HepG2 (cell line): Measurements from ENCODE around the gene IRAK3. TPM values are rescaled to one million over a fixed set of nuclear protein-coding genes. Genes with fewer than 3 reads are reported as not detected.
A peak's percentile ranks its signal among the peaks of the same experiment; 100 is the strongest.

Experiments
- HINFP ChIP-seq: sonication (generic); formaldehyde crosslinking; IDR thresholded peaks from 2 replicates; pipeline ENCODE4 v1.4.0; 2020; ENCODE audit warnings: low read depth, mild to moderate bottlenecking, missing genetic modification reagents
- HOXA9 ChIP-seq: sonication (generic); formaldehyde crosslinking; IDR thresholded peaks from 2 replicates; pipeline ENCODE4 v1.8.1; 2022; ENCODE audit warnings: missing genetic modification reagents, mild to moderate bottlenecking, moderate library complexity, borderline replicate concordance
- KLF6 ChIP-seq: IDR thresholded peaks from 2 replicates; pipeline ENCODE4 v1.8.0; 2016; ENCODE audit warnings: missing biosample characterization, missing genetic modification reagents
- NCOA1 ChIP-seq: sonication (generic); formaldehyde crosslinking; IDR thresholded peaks from 2 replicates; pipeline ENCODE4 v1.9.0; 2021; ENCODE audit warnings: missing genetic modification reagents
- NRL ChIP-seq: sonication (generic); formaldehyde crosslinking; IDR thresholded peaks from 2 replicates; pipeline ENCODE4 v1.5.0; 2020; ENCODE audit warnings: missing genetic modification reagents, mild to moderate bottlenecking, moderate library complexity, borderline replicate concordance
- RORA ChIP-seq: sonication (generic); formaldehyde crosslinking; IDR thresholded peaks from 2 replicates; pipeline ENCODE4 v1.5.0; 2020; ENCODE audit warnings: mild to moderate bottlenecking, missing genetic modification reagents, moderate library complexity
- THAP11 ChIP-seq: IDR thresholded peaks from 2 replicates; pipeline ENCODE4 v1.6.1; 2016; ENCODE audit warnings: missing biosample characterization, missing genetic modification reagents
- XBP1 ChIP-seq: sonication (generic); formaldehyde crosslinking; IDR thresholded peaks from 2 replicates; pipeline ENCODE4 v1.5.0; 2020; ENCODE audit warnings: missing genetic modification reagents
- ZNF12 ChIP-seq: sonication (generic); formaldehyde crosslinking; IDR thresholded peaks from 2 replicates; pipeline ENCODE4 v1.5.0; 2020; ENCODE audit warnings: missing genetic modification reagents
- ZNF275 ChIP-seq: sonication (generic); formaldehyde crosslinking; IDR thresholded peaks from 2 replicates; pipeline ENCODE4 v1.8.0; 2022; ENCODE audit warnings: missing genetic modification reagents, mild to moderate bottlenecking, inconsistent platforms, borderline replicate concordance
- ZNF331 ChIP-seq: sonication (generic); formaldehyde crosslinking; IDR thresholded peaks from 2 replicates; pipeline ENCODE4 v1.4.0; 2020; ENCODE audit warnings: missing genetic modification reagents
- ZNF501 ChIP-seq: sonication (generic); formaldehyde crosslinking; IDR thresholded peaks from 2 replicates; pipeline ENCODE4 v1.5.1; 2020; ENCODE audit warnings: mild to moderate bottlenecking, moderate library complexity, missing genetic modification reagents
- polyA plus RNA-seq, 8 experiments: library from polyadenylated mRNA; depleted of rRNA in 3 of 8; stranded (reverse) in 7 of 8; unstranded in 1 of 8; fragments of >200 nt; fragmentation: Illumina TruSeq in 4 of 8; extraction: Trizol in 4 of 8; gene quantifications; 2 replicates each; pipeline versions ENCODE4 v1.2.1 to v1.2.3, GENCODE V29; 2011 to 2016; ENCODE audit warnings: low read depth in 4 of 8, missing spikeins in 1 of 8, mixed read lengths in 1 of 8; ENCODE audit not compliant: insufficient read depth in 1 of 8
- total RNA-seq, 5 experiments: library from RNA; depleted of rRNA; stranded (reverse); fragments of >200 nt; fragmentation: Illumina TruSeq; extraction: Trizol; gene quantifications; 2 replicates each; pipeline ENCODE4 v1.2.3, GENCODE V29; 2016; ENCODE audit warnings: low read depth in 1 of 5
- TF ChIP-seq, protein P1 (sequence below), 2 experiments: sonication (generic) in 1 of 2; formaldehyde crosslinking in 1 of 2; IDR thresholded peaks; 2 replicates each; pipeline versions ENCODE4 v1.4.0 to v1.6.1; 2016 to 2020; ENCODE audit warnings: borderline replicate concordance in 1 of 2, low read depth in 1 of 2, mild to moderate bottlenecking in 1 of 2, missing genetic modification reagents in 1 of 2
- TF ChIP-seq, protein P2 (sequence below): IDR thresholded peaks from 2 replicates; pipeline ENCODE4 v1.6.1; 2016; ENCODE audit warnings: low read depth, borderline replicate concordance
- TF ChIP-seq, protein P3 (sequence below): sonication (generic); formaldehyde crosslinking; IDR thresholded peaks from 2 replicates; pipeline ENCODE4 v1.4.0; 2020; ENCODE audit warnings: missing genetic modification reagents, low read depth, mild to moderate bottlenecking, borderline replicate concordance
- TF ChIP-seq, protein P4 (sequence below): sonication (generic); formaldehyde crosslinking; IDR thresholded peaks from 2 replicates; pipeline ENCODE4 v1.4.0; 2020; ENCODE audit warnings: missing genetic modification reagents

Gene IRAK3
- total and polyA plus RNA-seq, 2 of the 13 experiments (the other 11 are each of a cell fraction or from before 2014, with no cell fraction given): 0.01 TPM; not detected in 1

DNA sequence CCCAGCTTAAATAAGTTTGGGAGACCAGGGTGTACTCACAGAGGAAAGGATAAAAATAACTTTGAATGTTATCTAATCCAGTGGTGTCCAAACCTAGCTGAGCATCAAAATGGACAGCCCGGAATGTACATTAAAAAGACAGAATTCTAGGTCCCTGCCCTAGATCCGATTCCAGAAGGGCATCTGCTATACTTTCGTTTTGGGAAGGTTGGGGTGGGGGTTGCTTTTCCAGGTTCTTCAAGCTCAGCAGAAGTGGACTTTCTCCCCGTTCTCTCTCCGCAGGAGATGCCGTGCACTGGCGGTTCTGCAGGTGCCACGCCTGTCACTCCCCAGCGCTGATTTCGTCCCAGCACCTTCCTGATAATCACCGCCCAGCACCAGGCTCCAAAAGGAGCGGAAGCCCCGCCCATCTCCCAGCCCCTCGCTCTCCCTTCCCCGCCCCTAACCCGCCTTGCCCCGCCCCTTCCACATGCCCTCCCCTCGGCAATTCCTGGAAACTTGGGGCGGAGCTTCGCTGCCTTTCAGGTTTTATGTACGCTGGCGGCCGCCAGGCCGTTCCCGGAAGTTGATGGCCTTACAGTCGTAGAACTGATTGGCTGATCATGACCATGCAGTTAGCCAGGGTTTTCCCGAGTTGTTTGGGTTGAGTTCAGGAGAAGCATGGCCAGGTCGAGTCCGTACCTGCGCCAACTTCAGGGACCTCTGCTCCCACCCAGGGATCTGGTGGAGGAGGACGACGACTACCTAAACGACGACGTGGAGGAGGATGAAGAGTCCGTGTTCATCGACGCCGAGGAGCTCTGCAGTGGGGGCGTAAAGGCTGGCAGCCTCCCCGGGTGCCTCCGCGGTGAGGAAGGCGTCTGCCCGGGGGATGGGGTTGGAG, 113.2 kb downstream of the IRAK3 start, which contains the start of gene HELB (continued):
- TF ChIP-seq, protein P1, sequence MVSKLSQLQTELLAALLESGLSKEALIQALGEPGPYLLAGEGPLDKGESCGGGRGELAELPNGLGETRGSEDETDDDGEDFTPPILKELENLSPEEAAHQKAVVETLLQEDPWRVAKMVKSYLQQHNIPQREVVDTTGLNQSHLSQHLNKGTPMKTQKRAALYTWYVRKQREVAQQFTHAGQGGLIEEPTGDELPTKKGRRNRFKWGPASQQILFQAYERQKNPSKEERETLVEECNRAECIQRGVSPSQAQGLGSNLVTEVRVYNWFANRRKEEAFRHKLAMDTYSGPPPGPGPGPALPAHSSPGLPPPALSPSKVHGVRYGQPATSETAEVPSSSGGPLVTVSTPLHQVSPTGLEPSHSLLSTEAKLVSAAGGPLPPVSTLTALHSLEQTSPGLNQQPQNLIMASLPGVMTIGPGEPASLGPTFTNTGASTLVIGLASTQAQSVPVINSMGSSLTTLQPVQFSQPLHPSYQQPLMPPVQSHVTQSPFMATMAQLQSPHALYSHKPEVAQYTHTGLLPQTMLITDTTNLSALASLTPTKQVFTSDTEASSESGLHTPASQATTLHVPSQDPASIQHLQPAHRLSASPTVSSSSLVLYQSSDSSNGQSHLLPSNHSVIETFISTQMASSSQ (IDR thresholded peaks at IDR 0.05; ENCODE audit: low read depth): no peak
- TF ChIP-seq, protein P1 (CRISPR knock-in tag; IDR thresholded peaks at IDR 0.05; ENCODE audit: borderline replicate concordance): 0 out of 2 replicates have a peak, but pooled peaks have one; percentile 30
- TF ChIP-seq, protein P2, sequence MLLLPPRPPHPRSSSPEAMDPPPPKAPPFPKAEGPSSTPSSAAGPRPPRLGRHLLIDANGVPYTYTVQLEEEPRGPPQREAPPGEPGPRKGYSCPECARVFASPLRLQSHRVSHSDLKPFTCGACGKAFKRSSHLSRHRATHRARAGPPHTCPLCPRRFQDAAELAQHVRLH (CRISPR knock-in tag): peak; percentile 56; the same call in 1 of the 2 replicates
- TF ChIP-seq ZNF501 (CRISPR knock-in tag) (peak; percentile 68), HOXA9 (CRISPR knock-in tag) (0 out of 2 replicates have a peak, but pooled peaks have one; percentile 45), HINFP (CRISPR knock-in tag) (0 out of 2 replicates have a peak, but pooled peaks have one; percentile 44), THAP11 (CRISPR knock-in tag) (peak; percentile 64), KLF6 (CRISPR knock-in tag) (peak; percentile 65; the same call in 1 of the 2 replicates), XBP1 (CRISPR knock-in tag) (0 out of 2 replicates have a peak, but pooled peaks have one; percentile 33), ZNF275 (peak; percentile 74; the same call in 1 of the 2 replicates), NCOA1 (peak; percentile 51; the same call in 1 of the 2 replicates), ZNF12 (CRISPR knock-in tag) (peak; percentile 33; the same call in 1 of the 2 replicates), NRL (CRISPR knock-in tag) (0 out of 2 replicates have a peak, but pooled peaks have one; percentile 43), RORA (CRISPR knock-in tag) (no peak), ZNF331 (CRISPR knock-in tag) (peak; percentile 30; the same call in 1 of the 2 replicates)
- TF ChIP-seq, protein P3, sequence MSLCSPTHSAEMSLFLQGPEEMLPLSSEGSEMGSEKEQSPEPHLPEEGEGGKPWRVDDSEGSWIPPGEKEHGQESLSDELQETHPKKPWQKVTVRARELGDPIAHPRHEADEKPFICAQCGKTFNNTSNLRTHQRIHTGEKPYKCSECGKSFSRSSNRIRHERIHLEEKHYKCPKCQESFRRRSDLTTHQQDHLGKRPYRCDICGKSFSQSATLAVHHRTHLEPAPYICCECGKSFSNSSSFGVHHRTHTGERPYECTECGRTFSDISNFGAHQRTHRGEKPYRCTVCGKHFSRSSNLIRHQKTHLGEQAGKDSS (CRISPR knock-in tag): peak; percentile 78; the same call in 1 of the 2 replicates
- TF ChIP-seq, protein P4, sequence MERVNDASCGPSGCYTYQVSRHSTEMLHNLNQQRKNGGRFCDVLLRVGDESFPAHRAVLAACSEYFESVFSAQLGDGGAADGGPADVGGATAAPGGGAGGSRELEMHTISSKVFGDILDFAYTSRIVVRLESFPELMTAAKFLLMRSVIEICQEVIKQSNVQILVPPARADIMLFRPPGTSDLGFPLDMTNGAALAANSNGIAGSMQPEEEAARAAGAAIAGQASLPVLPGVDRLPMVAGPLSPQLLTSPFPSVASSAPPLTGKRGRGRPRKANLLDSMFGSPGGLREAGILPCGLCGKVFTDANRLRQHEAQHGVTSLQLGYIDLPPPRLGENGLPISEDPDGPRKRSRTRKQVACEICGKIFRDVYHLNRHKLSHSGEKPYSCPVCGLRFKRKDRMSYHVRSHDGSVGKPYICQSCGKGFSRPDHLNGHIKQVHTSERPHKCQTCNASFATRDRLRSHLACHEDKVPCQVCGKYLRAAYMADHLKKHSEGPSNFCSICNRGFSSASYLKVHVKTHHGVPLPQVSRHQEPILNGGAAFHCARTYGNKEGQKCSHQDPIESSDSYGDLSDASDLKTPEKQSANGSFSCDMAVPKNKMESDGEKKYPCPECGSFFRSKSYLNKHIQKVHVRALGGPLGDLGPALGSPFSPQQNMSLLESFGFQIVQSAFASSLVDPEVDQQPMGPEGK (CRISPR knock-in tag): peak; percentile 58
